KBM-7 (cell line): ENCODE data around the gene CPD.
"Not testable (repeated sequence)": the region's sequence is repeated elsewhere in the genome, so short reads cannot be mapped to it uniquely, and the experiment has no call there.

Experiments used
- DNase-seq: peaks from one replicate; pipeline ENCODE4 v3.0.0-alpha.2; 2015
- in situ Hi-C: fragments of 300-500 bp; cut with MboI; formaldehyde crosslinking; loops from 2 replicates; pipeline ENCODE4 v1.14.3; 2020; ENCODE audit warnings: low sequenced_read_pairs, low pct_unique_long_range_greater_than_20kb, mixed read lengths

The CPD gene

DNA sequence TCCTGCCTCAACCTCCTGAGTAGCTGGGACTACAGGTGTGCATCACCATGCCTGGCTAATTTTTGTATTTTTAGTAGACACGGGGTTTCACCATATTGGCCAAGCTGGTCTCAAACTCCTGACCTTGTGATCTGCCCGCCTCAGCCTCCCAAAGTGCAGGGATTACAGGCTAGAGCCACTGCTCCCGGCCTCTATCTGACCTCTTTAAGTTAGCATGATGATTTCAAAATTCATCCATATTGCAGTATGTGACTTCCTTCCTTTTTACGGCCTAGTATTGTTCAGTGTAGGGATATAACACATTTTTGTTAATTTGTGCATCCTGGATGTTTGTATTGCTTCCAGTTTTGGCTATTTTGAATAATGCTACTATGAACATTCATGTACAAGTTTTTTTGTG, 27.5 kb upstream of the CPD start:
- in situ Hi-C loops, DNase-seq: not testable (repeated sequence)

DNA sequence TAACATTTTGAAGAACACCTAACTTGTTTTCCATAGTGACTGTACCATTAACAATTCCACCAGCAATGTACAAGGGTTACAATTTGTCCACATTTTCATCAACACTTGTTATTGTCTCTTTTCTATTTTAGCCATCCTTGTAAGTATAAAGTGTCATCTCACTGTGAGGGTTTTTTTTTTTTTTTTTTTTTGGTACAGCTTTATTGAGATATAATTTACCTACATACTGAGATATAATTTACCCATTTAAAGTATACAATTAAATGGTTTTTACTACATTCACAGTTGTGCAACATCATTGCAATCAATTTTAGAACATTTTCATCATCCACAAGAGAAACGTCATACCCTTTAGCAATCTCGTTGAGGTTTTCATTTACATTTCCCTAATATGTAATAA, 27.0 kb upstream of the CPD start:
- in situ Hi-C loops: no loop called here
- no peak for DNase-seq

DNA sequence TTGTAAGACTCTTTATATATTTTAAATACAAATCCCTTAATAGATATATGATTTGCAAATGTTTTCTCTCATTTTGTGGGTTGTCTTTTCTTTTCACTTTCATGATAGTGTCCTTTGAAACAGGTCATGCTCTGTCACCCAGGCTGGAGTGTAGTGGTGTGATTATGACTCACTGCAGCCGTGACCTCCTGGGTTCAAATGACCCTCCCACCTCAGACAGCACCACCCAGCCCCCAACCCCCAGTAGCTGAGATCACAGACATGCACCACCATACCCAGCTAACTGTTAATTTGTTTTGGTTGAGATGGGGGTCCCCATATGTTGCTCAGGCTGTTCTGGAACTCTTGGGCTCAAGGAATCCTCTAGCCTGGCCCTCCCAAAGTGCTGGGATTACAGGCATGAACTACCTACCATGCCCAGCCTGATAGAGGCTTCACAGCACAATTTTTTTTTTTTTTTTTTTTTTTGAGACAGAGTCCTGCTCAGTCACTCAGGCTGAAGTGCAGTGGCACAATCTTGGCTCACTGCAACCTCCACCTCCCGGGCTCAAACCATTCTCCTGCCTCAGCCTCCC, 26.4 kb upstream of the CPD start:
- in situ Hi-C loops: no loop called here
- DNase-seq: no peak

GRCh38 chr17:30354701-30355100, 24.0 kb upstream of the CPD start:
- in situ Hi-C loops: no loop called here
- no peak for DNase-seq

DNA sequence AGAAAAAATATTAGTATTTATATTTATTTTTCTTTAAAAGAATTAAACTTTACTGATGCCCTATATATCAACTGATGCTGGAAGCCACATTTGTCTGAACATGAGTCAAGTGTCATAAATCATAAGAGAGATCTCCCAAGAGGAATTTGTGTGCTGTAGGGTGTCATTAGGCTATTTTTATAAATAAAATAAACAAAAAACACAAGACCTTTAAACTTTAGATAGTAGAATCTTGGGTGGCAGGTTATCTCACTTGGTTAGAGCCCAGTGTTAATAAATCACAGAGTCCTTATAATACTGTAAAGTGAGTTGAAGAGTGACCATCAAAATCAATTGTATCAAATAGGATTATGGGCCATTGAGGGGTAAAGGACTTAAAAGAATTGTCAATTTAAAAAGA, 21.3 kb upstream of the CPD start:
- no peak for DNase-seq
- in situ Hi-C loops: no loop called here

GRCh38 chr17:30358055-30358760, 20.5 kb upstream of the CPD start:
- no peak for DNase-seq
- in situ Hi-C loops: no loop called here

DNA sequence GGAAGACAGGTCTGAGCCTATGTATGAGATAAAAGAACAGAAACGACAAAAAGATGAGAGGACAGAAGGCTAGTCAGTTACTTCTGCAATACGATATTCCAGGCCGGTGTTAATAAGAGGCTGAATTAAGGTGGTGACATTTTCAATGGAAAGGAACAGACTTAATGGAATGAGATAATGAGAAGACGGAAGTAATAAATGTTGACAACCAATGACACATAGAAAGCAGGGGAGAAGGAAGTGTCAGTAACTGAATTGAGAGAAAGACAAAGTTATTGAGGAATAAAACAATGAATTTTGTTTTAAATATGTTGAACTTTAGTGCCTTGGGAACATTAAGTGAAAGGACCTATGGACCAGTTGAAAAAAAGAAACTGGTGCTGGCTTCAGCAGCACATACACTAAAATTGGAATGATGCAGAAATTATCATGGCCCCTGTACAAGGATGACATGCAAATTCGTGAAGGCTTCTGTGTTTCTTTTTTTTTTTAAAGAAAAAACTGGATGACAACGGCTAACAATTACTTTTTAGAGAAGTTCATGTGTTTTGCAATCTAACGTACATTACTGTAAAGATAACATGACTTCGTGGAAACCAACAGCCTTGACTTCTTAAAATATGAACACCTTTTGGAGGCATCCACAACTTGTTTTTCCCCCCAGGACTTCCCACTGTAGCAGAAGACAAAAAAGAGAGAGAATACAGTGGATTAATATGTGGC, 18.5 kb upstream of the CPD start:
- peak; percentile 74 for DNase-seq
- in situ Hi-C loops: no loop called here

DNA sequence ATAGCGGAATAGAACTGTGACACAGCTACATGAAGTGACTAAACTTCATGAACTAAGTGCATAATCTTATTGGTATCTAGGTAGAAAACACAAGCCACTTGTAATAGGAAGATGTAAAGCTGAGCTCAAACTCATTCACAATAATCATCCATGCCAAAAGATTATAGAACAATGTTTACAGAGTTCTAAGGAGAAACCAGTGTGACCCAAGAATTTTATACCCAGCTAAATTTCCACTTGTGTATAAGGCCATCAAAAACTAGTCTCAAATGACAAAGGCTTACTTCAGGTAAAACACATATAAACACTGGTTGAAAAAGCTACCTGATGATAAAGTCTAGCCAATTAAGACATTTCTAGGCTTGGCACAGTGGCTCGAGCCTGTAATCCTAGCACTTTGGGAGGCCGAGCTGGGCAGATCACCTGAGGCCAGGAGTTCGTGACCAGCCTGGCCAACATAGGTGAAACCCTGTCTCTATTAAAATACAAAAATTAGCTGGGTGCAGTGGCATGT, 16.9 kb upstream of the CPD start:
- in situ Hi-C loops: no loop called here
- no peak for DNase-seq

DNA sequence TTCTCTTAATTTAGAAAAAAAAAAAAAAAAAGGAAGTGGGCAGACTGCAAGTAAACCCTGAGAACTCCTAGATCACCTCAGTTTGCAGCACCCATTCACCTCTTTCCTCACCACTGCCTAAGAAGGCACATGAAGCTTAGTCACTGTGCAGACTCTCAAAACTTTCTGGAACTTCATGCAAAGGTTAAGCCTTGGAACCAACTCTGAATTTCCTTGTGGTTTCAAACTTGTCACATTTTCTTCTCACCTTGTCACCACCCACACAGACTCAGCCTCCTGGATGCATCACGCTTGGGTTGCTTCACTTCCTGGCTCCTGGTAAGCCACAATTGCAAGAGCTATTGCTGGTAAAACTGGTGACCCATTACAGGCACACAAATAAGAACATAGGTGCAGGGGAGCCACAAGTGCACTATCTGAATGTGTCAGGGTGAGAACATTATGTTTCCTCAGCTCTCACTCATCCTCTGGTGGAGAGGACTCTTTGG, 15.0 kb upstream of the CPD start:
- in situ Hi-C loops: no loop called here
- peak; percentile 97 for DNase-seq

GRCh38 chr17:30366536-30366935, 12.2 kb upstream of the CPD start:
- in situ Hi-C loops: no loop called here
- DNase-seq: no peak

DNA sequence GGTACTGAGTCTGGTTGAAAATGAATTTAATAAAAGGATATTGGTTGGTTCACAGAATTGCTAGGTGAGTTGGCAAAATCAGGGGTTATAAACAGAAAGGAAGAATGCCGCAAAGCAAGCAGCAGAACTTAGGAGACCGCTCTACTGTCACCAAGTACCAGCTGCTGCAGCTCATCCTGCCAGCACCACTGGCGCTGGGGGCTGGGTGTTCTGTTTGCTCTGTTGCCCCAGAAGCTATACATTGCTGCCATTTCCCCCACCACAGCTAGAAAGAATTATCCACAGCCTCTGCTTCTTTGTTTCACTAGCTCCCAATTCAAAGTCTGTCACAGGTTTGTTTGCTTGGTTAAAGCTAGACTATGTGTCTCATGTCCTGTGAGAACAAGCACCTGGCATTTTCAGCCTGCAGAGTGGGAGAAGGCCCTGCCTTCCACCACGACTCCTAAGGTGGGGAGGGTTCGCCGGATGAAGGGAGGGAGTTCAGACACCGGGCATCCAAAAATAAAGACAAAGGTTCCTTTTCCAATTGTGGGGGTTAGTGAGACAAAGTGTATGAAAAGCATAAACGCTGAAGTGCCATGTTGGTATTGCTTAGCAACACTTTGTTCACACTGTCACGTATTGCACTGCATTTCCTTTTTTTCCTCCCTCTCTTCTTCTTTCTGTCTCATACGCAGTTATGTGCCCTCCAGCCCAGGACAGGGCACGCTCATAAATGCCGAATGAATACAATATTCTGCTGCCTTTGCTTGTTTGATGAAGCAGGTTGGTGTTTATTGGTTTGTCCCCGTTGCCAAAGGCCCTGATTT, 9.6 kb upstream of the CPD start:
- in situ Hi-C loops: no loop called here
- DNase-seq: peak; percentile 59

DNA sequence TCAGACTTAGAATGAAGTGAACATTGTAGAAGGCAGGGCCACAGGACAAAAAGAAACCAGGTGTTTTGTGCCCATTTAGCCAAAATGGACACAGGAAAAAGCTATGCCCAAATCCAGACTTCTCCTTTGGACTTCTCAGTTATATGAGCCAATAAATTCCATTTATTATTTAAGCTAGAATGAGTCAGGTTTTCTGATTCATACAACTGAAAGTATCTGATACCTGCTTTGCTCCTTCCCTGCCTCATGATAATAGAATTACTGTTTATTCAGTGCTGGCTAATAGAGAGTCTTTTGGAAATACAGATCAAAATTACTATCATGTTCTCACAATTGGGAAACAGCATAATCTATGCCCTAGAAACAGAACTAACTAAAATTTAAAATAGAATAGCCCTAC, 8.7 kb upstream of the CPD start:
- in situ Hi-C loops: no loop called here
- DNase-seq: no peak

DNA sequence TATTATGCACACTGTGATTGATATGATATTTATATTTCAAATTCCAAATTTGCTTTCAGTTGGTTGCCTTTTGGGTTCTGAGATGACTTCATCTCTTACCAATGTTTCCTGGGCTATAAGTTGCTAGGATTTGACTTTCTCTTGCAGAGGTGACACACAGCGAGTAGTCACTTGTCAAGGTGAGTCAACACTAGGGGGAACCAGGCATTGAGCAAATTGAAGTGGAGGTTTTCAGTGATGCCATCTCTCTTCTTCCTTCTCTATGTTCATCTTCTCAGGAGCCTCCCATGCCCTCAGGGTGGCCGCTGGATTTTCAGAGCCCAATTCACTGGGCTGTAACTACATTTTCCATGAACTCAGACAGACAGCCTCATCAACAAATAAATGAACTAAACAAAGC, 6.0 kb upstream of the CPD start:
- in situ Hi-C loops: no loop called here
- DNase-seq: no peak

DNA sequence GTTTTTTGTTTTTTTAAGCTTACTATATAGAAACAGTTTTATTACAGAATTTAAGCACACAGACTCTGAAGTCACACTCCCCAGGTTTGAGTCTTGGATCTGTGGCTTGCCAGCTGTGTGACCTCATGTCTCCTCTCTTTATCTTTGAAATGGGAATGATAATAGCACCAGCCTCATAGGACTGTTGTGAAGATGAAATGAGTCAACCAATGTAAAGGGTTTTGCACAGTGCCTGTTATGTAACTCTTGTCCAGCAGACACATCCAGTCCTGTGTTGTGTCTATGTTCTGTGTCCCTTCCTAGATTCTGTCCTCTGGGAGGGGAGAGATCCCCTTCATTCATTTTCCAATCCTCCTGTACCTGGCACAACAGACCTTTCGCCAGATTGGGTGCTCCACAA, 3.1 kb upstream of the CPD start:
- DNase-seq: no peak
- in situ Hi-C loops: no loop called here

GRCh38 chr17:30376621-30377452, 1.9 kb upstream of the CPD start:
- DNase-seq: peak; percentile 46
- in situ Hi-C loops: no loop called here

DNA sequence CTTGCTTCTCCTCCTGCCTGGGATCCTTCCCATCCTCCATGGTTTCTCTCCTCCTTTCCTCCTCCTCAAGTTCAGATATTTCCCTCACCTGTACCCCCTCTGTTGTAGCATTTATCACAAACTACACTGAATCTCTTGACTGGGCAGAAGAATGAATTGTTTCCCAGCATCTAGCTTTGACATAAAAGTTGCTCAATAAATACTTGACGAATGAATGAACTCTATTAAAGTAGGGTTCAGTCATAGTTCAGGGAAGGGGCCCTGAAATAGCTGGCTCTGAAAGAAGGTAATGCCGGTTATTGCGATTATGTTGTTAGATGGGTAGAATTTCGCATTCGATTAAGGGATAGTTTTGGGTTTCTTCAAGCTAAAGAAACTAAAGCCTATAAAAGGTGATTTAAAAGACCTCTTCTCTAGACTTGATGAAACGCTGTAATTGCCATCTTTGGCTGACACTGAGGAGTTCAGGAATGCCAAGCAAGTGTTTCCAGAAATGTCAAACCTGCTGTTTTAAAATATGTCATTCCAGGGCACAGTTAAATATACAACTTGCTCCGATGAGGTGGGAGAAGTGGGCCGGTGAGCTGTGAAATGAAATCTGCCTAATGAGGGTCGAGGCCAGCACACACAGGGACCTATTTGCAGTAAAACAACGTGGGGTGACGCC, 1.0 kb upstream of the CPD start:
- in situ Hi-C loops: no loop called here
- no peak for DNase-seq

GRCh38 chr17:30378241-30378824, 394 bp upstream of the CPD start:
- no peak for DNase-seq
- in situ Hi-C loops: no loop called here
